Suprapubic skin (tissue), 3 donors: ENCODE measurements around the gene LRFN2.

Experiments used
- POLR2A ChIP-seq, 2 donors: fragments of 450-650 bp; IDR thresholded peaks; one replicate each; pipeline ENCODE4 v1.6.1; 2017; ENCODE audit warnings: antibody characterized with exemption in 2 of 2, mild to moderate bottlenecking in 2 of 2, moderate library complexity in 2 of 2
- TF ChIP-seq, protein P1 (sequence below), 2 donors: fragments of 200-600 bp in 1 of 2; fragments of 450-650 bp in 1 of 2; sonication (generic) in 1 of 2; IDR thresholded peaks; one replicate each; pipeline ENCODE4 v1.5.1; 2016 to 2019; ENCODE audit warnings: antibody characterized with exemption in 2 of 2, mild to moderate bottlenecking in 1 of 2, moderate library complexity in 1 of 2

- TF ChIP-seq, protein P1, sequence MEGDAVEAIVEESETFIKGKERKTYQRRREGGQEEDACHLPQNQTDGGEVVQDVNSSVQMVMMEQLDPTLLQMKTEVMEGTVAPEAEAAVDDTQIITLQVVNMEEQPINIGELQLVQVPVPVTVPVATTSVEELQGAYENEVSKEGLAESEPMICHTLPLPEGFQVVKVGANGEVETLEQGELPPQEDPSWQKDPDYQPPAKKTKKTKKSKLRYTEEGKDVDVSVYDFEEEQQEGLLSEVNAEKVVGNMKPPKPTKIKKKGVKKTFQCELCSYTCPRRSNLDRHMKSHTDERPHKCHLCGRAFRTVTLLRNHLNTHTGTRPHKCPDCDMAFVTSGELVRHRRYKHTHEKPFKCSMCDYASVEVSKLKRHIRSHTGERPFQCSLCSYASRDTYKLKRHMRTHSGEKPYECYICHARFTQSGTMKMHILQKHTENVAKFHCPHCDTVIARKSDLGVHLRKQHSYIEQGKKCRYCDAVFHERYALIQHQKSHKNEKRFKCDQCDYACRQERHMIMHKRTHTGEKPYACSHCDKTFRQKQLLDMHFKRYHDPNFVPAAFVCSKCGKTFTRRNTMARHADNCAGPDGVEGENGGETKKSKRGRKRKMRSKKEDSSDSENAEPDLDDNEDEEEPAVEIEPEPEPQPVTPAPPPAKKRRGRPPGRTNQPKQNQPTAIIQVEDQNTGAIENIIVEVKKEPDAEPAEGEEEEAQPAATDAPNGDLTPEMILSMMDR (IDR thresholded peaks at IDR 0.05), result no peak
- TF ChIP-seq POLR2A (IDR thresholded peaks at IDR 0.05), result no peak
Observed at GRCh38 chr6:40626886-40627285, 39.7 kb upstream of the LRFN2 start.
